Activated CD4-positive, alpha-beta T cell treated with anti-CD3 and anti-CD28 coated beads for 48 hours (primary cell): Measurements from ENCODE around the gene SP140.
"Not testable (repeated sequence)": the region's sequence is repeated elsewhere in the genome, so short reads cannot be mapped to it uniquely, and the experiment has no call there.

Source experiments
- DNase-seq: peaks from one replicate; pipeline ENCODE4 v3.0.0-alpha.2; 2020

Gene SP140

DNA sequence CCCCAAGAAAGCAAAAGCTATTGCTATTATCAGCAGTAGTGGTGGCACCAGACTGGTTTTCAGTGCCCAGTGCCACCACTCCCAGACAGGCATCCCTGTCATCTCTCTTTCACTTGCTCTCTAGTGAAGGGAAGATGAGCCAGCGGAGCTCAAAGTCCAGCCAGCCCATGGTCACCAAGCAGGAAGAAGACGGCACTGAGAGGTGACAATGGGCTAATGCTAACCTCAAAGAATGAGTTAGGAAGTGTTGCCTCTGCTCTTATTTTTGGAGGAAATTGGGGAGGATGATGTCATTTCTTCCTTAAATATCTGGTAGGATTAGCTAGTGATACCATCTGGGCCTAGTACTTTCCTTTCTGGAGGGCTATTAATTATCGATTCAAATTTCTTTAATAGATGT is 1.7 kb downstream of the SP140 start:
- no peak for DNase-seq

DNA sequence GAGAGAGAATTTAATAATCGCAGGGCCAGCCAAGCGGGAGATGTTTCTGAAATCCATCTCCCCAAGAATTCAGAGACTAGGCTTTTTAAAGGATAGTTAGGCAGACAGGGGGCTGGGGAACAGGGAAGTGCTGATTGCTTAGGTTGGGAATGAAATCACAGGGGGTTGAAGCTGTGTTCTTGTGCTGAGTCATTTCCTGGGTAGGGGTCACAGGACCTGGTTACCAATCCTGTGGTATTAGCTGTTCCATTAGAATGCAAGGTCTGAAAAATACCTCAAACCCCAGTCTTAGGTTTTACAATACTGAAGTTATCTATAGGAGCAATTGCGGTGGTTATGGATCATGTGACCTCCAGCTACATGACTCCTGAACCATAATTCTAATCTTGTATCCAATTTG is 4.6 kb downstream of the SP140 start:
- no peak for DNase-seq

DNA sequence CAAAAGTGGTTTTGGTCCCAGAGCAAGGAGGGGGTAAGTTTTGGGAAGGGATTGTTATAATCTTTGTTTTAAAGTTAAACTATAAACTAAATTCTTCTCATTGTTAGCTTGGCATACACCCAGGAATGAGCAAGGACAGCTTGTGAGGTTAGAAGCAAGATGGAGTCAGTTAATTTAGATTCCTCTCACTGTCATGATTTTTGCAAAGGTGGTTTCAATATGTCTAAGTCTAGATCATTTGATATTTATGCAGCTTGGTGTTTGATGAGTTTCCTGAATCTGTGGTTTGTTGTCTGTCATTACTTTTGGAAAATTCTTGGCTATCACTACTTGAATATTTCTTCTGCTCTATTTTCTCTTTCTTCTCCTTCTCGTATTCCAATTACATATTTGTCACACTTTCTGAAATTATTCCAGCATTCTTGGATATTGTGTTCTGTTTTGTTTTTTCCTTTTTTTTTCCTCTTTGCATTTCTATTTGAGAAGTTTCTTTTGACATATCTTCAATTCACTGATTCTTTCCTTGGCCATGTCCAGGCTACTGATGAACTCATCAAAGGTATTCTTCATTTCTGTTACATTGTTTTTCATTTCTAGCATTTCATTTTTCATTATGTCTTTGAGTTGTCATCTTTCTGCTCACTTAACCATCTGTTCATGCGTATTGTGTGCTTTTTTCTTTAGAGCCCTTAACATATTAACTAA is 5.1 kb downstream of the SP140 start:
- DNase-seq: no peak

DNA sequence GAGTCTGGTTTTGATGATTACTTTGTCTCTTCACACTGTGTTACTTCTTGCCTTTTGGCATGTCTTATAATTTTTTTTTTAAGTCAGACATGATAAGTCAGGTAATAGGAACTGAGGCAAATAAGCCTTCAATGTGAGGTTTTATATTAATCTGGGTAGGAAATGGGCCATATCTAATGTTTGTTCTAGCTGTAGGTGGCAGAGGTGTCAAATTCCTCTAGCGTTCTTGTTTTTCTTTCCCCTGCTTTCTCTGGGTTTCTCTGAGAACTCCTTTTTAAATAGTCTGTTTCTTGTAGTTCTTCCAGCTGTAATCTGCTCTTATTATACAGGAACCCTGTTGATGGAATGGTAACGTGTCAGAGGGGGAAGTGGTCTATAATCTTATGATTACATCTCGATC is 5.7 kb downstream of the SP140 start:
- DNase-seq: no peak

DNA sequence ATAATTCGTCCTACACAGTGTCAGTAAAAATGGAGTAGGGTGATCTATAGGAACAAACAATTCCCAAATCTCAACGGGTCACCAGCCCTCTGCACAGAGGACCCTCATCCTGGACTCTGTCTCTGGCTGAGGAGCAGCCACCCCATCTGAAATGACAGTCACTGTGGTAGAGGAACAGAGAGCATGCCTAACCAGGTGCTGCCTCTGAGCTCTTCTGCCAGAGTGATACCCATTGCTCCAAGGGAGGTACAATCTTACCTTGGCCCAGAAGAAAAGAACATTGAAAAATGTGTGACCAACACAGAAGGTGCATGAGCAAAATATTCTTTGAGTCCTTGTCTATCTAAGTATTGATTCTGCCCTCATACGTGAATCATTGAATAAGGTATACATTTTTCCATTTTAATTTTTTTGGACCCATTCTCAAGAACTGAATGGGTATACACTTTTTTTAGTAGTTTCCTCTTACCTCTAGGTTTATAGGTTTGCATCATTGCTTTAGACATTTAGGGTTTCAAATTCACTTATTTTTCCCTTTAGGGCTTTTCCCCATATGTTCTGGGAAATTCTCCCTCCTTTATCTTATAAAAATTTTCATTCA is 8.7 kb downstream of the SP140 start:
- peak; percentile 17 for DNase-seq

DNA sequence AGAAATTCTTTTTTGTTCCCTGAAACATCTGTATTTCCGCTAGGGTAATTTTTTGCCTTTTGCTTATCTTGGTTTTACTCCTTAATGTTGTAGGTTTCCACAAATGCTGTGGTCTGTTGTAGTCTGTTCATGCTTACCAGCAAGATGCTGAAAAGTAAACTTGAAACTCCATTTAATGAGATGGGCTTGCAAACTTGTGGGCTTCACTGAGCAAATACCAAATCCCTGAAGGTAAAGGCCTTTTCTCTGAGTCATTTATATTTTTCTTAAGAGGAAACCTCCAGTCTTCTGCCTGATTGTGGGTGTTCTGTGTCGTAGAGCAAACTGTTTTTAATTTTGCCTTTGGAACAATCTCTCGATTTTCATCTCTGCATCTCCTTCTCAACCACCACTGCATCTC is 9.3 kb downstream of the SP140 start:
- no peak for DNase-seq

DNA sequence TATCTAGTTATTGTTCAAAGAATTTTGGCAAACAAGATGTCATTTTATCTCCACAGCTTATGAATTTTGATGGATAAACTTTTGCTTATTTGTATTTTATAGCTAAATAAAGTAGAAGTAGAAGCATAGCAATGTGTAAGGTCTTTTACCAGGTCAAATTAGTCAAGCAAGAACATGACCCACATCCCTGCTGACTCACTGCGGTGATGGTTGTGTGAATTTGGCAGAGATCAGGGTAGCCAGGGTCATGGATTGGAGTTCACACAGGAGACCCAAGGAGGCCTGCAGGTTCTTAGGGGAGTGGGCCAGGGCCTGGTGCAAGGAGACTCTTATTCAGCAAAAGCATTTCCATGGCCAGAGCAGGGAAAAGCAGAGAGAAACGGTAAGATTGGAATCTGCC is 18.7 kb downstream of the SP140 start:
- DNase-seq: no peak

DNA sequence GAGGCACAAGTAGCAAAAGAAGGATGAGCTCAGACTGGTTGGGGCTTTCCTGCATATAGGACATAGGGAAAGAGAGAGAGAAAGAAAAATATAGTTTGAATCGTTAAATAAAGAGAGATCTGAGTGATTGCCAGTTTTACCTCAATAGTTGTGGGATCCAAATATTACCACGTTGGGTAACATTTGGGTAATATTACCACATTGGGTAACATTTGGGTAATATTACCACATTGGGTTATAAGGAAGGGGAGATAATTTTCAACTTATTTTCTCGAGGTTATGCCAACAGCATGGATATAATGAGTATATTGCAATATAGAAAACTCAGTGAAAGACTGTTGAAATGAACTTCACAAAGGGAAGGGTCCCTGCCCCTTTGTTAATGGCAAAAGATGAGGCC is 20.7 kb downstream of the SP140 start:
- no peak for DNase-seq

DNA sequence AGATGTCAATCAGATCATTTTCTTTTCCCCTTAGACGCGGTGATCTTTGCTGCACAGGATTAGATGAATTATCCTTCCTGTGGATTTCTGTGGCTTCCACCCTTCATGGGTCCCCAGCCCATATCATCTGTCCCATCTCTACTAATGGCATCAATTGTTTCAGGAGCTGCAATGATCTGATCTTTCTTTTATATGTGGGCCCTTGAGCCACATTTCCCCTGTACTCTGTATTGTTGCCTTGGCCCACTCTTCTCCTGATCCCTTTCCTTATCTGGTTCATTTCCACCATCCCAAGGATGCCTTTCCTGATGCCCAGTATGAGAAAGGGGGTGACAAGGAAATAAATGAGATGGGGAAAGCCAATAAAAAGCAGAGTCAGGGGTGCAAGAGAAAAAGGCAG is 24.7 kb downstream of the SP140 start:
- DNase-seq: no peak

DNA sequence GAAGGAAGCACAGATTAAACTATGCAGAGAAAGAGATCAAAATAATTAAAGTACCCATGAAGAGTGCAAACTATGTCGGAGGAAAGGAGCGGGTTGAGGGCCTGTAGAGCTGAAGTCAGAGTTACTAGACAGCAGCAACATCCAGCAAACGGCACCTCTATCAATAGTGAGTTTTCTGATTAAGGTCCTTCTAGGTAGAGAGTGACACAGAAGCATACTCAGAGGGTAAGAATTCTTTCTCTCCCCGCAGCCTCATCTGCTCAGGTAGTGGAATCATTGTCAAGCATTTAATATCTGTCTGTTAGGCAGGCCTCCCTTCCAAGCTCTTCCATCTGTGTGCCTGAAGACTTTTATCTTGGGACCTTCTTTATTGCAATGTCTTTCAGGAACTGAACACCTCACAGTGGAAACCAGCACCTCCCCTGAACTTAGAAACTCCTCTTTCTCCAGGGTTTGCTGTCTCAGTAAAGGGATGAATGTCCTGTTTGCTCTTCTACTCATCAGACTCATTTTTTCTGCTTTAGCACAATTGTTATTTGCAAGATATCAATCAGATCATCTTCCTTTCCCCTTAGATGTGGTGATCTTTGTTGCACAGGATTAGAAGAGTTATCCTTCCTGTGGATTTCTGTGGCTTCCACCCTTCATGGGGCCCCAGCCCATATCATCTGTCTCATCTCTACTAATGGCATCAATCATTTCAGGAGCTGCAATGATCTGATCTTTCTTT is 28.8 kb downstream of the SP140 start:
- peak; percentile 67 for DNase-seq

DNA sequence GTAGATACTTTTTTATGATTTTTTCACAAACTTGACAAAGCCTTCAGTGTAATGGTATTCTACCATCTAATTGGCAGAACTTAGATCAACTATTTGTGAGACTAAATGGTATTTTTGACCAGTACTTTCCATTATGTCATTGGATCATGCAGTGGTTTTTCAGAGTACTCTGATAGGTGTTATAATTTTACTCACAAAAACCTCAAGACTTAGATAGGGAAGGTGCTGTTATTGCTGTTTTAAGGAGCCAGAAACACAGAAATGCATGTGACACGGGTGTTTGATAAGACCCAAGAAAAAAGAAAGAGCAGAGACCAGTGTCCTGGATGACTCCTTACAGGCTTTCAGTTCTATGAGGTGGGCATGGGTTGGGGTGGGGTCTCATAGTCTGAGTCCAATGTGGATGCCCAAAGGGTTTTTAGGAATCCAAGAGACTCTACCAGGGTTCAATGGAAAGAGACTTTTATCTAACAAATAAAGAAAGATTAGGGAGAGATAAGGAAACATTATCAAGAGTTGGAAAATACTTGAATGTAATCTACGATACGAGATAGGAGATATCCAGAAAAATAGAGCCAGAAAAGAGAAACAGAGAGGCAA is 31.3 kb downstream of the SP140 start:
- peak; percentile 20 for DNase-seq

DNA sequence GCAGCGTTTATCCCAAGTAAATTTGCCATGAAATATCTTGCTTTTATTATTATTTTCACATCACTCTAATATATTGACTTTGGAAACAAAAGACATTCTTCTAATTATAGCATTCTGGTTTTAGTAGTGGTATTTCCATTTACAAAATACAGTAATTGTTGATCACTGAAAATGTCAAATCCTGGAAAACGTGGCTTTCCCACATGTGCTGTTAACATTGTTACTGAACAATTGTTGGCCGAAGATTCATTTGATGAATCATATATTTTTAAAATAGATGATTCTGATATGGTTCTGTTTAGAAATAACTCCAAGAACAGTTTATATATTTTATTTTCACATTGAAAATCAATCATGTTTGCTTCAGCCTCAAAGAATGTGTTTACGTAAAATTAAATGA is 32.9 kb downstream of the SP140 start:
- DNase-seq: no peak

DNA sequence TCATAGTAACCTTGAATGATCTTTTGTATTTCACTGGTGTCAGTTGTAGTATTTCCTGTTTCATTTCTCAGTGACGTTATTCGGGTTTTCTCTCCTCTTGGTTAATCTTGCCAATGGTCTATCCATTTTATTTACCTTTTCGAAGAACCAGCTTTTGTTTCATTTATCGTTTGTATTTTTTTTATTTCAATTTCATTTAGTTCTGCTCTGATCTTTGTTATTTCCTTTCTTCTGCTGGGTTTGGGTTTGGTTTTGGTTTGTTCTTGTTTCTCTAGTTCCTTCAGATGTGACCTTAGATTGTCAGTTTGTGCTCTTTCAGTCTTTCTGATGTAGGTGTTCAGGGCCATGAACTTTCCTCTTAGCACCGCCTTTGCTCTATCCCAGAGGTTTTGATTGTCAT is 36.7 kb downstream of the SP140 start:
- no peak for DNase-seq

DNA sequence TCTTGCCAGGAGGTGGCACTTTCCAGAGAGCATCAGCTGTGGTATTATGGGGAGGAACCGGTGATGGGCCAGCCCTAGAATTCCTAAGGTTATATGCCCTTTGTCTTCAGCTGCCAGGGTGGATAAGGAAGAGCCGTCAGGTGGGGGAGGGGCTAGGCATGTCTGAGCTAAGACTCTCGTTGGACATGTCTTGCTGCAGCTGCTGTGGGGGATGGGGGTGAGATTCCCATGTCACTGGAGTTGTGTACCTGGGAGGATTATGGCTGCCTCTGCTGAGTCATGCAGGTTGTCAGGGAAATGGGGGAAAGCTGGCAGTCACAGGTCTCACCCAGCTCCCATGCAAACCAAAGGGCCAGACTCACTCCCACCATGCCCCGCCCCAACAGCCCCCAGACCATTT is 39.4 kb downstream of the SP140 start:
- not testable (repeated sequence) for DNase-seq

DNA sequence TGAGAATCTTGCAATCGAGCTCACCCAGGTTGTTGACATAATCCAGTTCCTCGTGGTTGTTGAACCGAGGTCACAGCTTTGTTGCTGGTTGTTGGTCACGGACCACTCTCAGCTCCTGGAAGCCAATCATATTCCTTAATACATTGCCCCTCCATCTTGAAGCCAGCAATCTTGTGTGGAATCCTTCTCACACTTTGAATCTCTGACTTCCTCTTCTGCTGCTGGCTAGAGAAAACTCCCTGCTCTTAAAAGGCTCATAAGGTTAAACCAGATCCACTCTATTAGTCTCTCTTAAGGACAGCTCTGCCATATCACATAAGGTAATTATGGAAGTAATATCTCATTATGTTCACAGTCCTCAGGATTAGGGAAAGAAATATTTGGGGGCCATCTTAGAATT is 41.1 kb downstream of the SP140 start:
- no peak for DNase-seq

DNA sequence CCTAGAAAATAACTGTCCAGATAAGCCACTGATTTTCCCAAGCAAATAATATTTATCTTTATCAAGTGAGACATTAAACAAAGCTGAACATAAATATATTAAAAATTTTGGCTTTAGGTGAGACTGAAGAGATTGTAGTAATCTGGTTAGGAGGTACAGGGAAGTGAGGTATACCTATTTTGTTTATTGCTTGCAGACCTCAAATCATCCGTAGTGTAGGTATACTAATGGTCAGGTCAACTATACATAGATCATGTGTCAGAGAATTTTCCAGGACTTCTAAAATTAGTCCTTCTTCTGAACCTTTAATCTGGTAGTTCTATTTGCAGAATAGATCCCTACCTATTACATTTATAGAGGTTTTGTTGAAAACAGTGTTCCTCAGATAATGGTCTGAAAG is 41.5 kb downstream of the SP140 start:
- DNase-seq: no peak

DNA sequence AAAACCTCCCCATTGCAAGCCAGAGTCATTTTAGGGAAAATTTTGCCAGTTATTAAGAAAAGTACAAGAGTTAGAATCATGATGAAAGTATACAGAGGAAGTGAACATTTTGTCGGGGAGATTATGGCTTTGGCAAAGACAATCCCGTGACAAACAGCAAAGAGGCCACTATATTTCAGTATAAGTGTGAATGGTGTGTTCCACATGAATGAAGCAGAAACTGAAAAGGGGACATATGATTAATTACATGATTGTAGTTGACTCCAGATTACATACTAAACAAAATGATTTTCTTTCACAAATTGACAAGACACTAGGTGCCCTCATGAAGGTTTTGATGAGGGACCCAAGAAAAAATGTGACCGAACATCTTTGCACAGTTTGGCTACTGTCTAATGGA is 42.0 kb downstream of the SP140 start:
- no peak for DNase-seq

DNA sequence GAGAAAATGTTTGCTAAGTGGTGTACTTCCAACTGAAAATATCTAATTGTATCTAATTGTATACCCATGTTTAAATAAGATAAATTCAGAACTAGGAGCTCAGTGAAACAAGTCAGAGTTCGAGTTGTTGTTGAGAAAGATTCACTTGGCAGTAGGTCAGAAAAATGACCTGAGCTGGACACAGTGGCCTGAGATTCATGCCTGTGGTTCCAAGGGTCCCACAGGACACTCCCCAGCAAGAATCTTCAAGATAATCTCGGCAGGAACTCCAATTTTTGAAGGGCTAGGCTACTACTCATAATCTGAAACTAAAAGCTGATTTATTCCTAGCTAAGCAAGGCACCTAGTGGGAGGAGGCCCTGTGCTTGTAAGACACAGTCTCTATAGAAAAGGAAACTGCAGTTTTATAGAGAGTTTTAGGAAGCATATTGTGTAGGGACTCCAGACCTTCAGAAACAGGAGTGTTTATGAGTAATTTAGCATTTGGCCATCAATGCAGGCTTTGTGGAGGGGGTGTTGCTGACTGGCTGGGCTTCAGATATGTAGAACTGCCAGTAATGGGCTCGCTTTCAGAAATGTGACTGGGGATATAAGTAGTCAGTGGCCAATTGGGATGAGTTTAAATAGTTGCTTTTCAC is 43.2 kb downstream of the SP140 start:
- DNase-seq: peak; percentile 31

DNA sequence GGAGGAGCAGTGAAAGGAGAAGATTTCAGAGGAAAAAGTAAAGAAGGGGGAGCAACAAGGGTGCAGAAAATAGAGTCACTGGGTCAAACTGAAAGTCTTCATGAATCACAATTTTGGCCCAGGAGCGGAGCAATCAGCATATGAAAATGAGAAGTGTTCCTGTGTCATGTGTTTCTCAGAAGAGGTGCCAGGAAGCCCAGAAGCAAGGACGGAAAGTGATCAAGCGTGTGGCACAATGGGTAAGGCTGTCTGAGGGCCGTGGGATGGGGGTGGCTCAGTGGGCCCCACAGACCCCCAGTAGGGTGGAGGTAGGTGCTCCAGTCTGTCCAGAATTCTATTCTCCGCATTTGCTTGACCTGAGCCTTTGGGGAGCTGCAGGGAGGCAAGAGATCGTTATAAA is 44.2 kb downstream of the SP140 start:
- DNase-seq: peak; percentile 39

DNA sequence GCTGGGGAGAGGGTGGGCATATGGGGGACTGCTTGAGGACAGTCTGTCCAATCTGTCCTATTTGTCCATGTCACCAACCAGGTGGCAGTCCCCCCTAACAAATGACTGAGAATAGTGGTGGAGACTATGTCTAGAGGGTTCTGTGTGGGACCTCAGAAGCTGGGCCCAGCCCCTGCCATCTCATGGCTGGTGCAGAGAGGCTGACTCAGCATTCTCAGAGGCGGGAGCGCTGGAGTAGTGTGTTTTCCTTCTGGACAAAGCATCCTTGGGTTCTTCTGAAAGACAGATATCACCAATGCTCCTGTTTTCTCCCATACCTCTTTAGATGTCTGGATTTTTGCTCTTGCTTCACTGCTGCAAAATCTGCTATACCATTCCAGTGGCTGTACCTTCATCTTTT is 57.4 kb downstream of the SP140 start:
- DNase-seq: no peak

DNA sequence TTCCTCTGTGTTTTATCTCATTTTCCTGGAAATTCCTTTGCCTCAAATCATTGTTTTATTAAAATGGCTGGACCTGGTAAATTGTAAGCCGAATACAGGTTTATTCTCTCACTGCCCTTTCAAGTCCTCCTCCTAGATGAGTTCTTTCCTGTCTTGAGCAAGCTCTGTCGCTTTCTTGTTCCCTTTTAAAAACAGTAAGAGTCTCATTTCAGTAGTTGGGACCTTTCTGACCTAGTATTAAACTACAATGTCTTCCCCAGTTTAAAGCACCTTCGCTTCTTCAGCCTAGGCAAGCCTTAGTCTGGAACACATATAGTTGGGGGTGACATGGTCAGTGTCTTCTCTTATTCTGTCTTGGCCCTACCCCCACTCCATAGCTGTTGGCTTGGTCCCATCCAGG is 60.5 kb downstream of the SP140 start:
- no peak for DNase-seq

DNA sequence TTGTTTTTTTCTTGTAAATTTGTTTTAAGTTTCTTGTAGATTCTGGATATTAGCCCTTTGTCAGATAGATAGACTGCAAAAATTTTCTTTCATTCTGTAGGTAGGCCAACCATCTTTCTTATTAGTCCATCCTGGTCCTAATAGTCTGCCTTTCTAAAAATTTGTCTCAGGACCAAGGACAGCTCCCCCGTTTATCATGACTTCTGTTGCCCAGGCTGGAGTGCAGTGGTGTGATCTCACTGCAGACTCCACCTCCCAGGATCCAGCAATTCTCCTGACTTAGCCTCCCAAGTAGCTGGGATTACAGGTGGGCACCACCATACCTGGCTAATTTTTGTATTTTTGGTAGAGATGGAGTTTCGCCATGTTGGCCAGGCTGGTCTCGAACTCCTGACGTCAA is 63.8 kb downstream of the SP140 start:
- DNase-seq: not testable (repeated sequence)

DNA sequence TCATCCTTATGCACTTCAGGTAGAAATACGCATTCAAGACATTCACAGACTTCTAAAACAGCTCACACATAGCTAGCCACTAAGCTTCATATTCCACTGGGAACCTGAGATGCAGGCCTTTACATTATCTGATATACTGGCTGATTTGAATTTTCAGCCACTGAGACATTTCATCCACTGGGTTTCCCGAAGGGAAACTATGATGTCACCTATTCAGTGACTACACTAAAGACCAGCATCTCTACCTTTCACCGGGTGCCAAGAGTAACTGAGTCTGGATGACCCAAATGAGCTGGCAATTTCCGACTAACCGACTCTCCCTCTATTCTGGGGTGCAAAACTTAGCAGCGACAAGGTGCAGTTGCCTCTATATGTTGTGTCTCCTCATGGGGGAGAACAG is 69.7 kb downstream of the SP140 start:
- no peak for DNase-seq

DNA sequence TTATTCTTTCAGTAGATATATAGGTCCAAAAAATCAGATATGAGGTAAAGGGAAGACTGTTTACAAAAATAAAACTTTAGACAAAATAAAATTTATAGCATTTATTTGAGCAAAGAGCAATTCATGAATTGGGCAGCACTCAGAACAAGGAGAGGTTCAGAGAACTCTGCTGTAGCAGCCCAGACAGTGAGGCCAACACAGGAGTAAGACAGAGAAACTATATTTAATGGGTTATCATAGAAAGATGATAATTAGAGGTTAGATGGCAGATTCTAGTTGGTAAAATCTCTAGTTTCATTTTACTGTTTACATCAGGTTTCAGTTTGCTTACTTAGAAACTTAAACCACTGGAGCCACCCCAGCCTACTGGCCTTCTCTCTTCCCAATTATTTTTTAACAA is 71.4 kb downstream of the SP140 start:
- no peak for DNase-seq
